Measurements from ENCODE around the gene GJD4. TPM values are rescaled to one million over a fixed set of nuclear protein-coding genes. Genes with fewer than 3 reads are reported as not detected.

The GJD4 gene
- total RNA-seq, 2 donors from 2014 or later = not detected

DNA sequence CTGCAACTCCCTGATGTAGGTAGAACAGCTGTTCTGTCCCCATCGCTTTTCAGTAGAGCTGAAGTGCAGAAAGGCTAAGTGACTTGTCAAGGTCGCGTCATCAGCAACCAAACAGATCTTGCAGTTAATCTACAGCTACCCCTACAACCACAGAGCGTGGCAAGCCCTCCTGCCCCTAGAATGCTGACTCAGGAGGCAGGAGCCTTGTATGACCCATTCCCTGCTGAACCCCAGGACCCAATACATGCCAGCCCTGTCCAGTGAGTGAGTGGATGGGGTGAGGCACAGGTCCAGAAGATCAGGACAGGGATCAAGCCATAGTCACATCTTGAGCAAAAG, 26.6 kb upstream of the GJD4 start:
- Histone ChIP-seq H3K27ac (no peak overlapping the region), H3K9me3 (no peaks in the 10 kb centered on the region), H3K36me3 (no peaks in the 10 kb centered on the region), H3K27me3 (replicated peaks; ENCODE audit: insufficient read depth) (no peaks in the 10 kb centered on the region), H3K4me1 (ENCODE audit: control insufficient read depth in 1 of 2, low read depth in 2 of 2) (peaks cover 0 to 3% of the 10 kb centered on the region in 2 donors), H3K4me3 (no peak overlapping the region)
- no peak for DNase-seq (ENCODE audit: low spot score)
- TF ChIP-seq, protein P1, sequence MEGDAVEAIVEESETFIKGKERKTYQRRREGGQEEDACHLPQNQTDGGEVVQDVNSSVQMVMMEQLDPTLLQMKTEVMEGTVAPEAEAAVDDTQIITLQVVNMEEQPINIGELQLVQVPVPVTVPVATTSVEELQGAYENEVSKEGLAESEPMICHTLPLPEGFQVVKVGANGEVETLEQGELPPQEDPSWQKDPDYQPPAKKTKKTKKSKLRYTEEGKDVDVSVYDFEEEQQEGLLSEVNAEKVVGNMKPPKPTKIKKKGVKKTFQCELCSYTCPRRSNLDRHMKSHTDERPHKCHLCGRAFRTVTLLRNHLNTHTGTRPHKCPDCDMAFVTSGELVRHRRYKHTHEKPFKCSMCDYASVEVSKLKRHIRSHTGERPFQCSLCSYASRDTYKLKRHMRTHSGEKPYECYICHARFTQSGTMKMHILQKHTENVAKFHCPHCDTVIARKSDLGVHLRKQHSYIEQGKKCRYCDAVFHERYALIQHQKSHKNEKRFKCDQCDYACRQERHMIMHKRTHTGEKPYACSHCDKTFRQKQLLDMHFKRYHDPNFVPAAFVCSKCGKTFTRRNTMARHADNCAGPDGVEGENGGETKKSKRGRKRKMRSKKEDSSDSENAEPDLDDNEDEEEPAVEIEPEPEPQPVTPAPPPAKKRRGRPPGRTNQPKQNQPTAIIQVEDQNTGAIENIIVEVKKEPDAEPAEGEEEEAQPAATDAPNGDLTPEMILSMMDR (IDR thresholded peaks at IDR 0.05) = no peak
- ATAC-seq (ENCODE audit: insufficient number of reproducible peaks, low FRiP score, low read depth) = no peak

DNA sequence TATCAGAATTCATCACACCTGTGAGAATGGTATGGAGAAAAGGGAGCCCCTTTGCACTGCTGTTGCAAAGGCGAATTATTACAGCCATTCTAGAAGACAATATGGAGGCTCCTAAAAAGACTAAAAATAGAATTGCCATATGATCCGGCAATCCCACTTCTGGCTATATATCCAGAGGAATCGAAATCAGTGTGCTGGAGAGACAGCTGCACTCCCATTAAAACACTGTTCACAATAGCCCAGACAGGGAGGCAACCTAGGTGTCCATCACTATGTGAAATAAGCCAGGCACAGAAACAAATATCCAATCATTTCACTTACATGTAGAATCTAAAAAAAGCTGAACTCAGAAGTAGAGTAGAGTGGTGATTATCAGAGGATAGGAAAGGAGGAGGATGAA, 26.0 kb upstream of the GJD4 start:
- no peak for ATAC-seq (ENCODE audit: insufficient number of reproducible peaks, low FRiP score, low read depth)
- TF ChIP-seq, protein P1 (IDR thresholded peaks at IDR 0.05) = no peak
- no peaks in the 10 kb centered on the region for H3K36me3 ChIP-seq
- peaks cover 0 to 3% of the 10 kb centered on the region in 2 donors for H3K4me1 ChIP-seq (ENCODE audit: control insufficient read depth in 1 of 2, low read depth in 2 of 2)
- DNase-seq (ENCODE audit: low spot score) = no peak
- no peaks in the 10 kb centered on the region for H3K9me3 ChIP-seq
- no peak overlapping the region for H3K4me3 ChIP-seq
- no peaks in the 10 kb centered on the region for H3K27me3 ChIP-seq (replicated peaks; ENCODE audit: insufficient read depth)
- H3K27ac ChIP-seq = no peak overlapping the region

DNA sequence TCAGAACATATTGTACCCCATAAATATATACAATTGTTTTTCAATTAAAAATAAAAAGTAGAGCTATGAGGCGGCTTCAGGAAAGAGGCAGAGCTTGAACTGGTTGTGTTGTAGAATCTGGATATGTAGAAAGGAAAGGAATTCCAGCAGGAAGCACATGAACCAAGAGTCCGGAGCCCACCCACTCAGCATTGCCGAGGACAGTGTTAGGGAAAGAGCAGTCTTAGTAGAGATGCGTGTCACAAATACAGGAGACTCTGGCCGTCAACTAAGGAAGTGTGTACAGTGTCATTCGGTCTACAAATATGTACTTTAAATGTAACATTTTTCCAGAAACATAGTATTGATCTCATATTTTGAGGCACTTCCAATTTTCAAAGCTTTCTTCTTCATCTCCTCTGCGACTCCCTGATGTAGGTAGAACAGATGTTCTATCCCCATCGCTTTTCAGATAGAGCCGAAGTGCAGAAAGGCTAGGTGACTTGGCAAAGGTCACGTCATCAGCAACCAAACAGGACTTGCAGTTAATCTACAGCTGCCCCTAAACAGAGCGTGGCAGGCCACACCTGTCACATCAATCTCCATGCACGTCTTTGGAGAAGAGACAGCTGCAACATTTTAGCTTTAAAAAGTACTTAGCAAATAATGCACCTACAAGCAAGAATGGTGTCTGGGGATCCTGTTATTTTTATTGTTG, 25.3 kb upstream of the GJD4 start:
- ATAC-seq (ENCODE audit: insufficient number of reproducible peaks, low FRiP score, low read depth) (no peak), DNase-seq (ENCODE audit: low spot score) (no peak)
- H3K4me1 ChIP-seq (ENCODE audit: control insufficient read depth in 1 of 2, low read depth in 2 of 2) = peaks cover 0 to 3% of the 10 kb centered on the region in 2 donors
- H3K9me3 ChIP-seq = no peaks in the 10 kb centered on the region
- no peak overlapping the region for H3K27ac ChIP-seq
- no peaks in the 10 kb centered on the region for H3K27me3 ChIP-seq (replicated peaks; ENCODE audit: insufficient read depth)
- no peaks in the 10 kb centered on the region for H3K36me3 ChIP-seq
- TF ChIP-seq, protein P1 (IDR thresholded peaks at IDR 0.05) = no peak
- no peak overlapping the region for H3K4me3 ChIP-seq

DNA sequence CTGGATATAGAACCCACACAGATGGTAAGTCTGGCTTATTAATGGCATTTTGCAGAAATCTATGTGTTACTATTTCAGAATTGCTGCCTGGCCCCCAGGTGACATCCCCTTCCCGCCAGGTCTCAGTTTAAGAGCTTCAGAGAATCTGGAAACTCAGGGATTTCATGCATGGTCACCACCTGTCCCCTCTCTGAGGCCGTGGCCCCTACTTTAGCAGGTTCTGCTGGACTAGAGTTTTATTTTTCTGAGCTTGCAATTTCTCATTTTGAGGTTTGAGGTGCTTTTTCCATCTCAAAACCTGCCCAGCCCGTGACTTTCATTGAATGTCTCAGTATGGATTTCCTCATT, 24.7 kb upstream of the GJD4 start:
- DNase-seq (ENCODE audit: low spot score) = no peak
- Histone ChIP-seq H3K9me3 (no peaks in the 10 kb centered on the region), H3K4me1 (ENCODE audit: control insufficient read depth in 1 of 2, low read depth in 2 of 2) (peaks cover 0 to 3% of the 10 kb centered on the region in 2 donors), H3K4me3 (no peak overlapping the region), H3K27me3 (replicated peaks; ENCODE audit: insufficient read depth) (no peaks in the 10 kb centered on the region), H3K36me3 (no peaks in the 10 kb centered on the region), H3K27ac (no peak overlapping the region)
- TF ChIP-seq, protein P1 (IDR thresholded peaks at IDR 0.05) = no peak
- no peak for ATAC-seq (ENCODE audit: insufficient number of reproducible peaks, low FRiP score, low read depth)

DNA sequence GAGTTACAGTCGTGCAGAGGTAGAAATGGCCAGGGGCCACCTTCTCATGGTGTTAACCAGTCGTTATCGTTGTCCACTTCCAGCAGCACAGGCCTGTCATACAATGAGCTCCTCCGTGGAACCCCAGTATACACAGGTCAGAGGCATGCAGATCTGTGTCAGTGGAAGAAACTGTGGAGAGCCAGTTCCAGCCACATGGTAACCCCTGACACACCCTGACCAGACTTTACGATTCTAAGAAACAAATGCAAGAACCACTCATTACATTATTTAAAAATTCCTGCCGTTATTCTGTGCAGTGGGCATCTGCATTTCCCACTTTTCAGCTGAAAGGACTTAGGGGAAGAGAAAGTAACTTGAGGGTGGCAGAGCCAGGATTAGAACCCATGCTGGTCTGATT, 23.5 kb upstream of the GJD4 start:
- ATAC-seq (ENCODE audit: insufficient number of reproducible peaks, low FRiP score, low read depth) (no peak), DNase-seq (ENCODE audit: low spot score) (no peak)
- Histone ChIP-seq H3K27ac (no peak overlapping the region), H3K36me3 (no peaks in the 10 kb centered on the region), H3K4me3 (no peak overlapping the region), H3K27me3 (replicated peaks; ENCODE audit: insufficient read depth) (no peaks in the 10 kb centered on the region), H3K4me1 (ENCODE audit: control insufficient read depth in 1 of 2, low read depth in 2 of 2) (peaks cover 0 to 3% of the 10 kb centered on the region in 2 donors), H3K9me3 (no peaks in the 10 kb centered on the region)
- TF ChIP-seq, protein P1 (IDR thresholded peaks at IDR 0.05) = no peak

Measured in thoracic aorta (tissue), 2 donors.